VCaP (cell line): ENCODE measurements around the gene GPR18.

Experiments used
- H3K27ac ChIP-seq: fragments of 450-650 bp; 2 replicates; pipeline ENCODE4 v1.5.1; 2017
- TF ChIP-seq, protein P1 (sequence below): fragments of 450-650 bp; conservative IDR thresholded peaks from 2 replicates; pipeline ENCODE4 v1.5.1; 2017; ENCODE audit warnings: mild to moderate bottlenecking, moderate library complexity

The GPR18 gene

GRCh38 chr13:99280166-99280565 lies 22.0 kb upstream of the GPR18 start:
- no peak overlapping the region for H3K27ac ChIP-seq
- TF ChIP-seq, protein P1, sequence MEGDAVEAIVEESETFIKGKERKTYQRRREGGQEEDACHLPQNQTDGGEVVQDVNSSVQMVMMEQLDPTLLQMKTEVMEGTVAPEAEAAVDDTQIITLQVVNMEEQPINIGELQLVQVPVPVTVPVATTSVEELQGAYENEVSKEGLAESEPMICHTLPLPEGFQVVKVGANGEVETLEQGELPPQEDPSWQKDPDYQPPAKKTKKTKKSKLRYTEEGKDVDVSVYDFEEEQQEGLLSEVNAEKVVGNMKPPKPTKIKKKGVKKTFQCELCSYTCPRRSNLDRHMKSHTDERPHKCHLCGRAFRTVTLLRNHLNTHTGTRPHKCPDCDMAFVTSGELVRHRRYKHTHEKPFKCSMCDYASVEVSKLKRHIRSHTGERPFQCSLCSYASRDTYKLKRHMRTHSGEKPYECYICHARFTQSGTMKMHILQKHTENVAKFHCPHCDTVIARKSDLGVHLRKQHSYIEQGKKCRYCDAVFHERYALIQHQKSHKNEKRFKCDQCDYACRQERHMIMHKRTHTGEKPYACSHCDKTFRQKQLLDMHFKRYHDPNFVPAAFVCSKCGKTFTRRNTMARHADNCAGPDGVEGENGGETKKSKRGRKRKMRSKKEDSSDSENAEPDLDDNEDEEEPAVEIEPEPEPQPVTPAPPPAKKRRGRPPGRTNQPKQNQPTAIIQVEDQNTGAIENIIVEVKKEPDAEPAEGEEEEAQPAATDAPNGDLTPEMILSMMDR = no peak

GRCh38 chr13:99279637-99280036 lies 21.5 kb upstream of the GPR18 start:
- TF ChIP-seq, protein P1 = no peak
- H3K27ac ChIP-seq = no peak overlapping the region

DNA sequence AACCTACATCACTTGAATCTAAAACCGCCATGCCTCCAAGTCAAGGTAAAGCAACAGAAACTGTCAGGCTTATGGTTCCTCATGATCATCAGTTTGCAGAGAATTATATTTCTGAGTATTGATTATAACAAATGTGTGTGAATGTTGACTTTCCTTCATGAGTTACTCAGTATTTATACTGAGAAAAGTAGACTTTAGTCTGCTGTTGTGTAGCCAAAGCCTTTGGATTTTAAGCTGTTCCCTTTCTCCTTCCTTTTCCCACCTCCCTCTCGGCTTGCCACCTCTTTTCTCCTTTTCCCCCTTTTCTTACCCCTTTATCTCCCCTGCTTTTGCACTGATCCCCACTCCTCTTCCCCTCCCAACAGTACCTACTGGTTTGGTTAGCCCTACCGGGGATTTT lies 20.7 kb upstream of the GPR18 start:
- TF ChIP-seq, protein P1 = no peak
- no peak overlapping the region for H3K27ac ChIP-seq

GRCh38 chr13:99278200-99278599 lies 20.0 kb upstream of the GPR18 start:
- TF ChIP-seq, protein P1 = no peak
- H3K27ac ChIP-seq = no peak overlapping the region

DNA sequence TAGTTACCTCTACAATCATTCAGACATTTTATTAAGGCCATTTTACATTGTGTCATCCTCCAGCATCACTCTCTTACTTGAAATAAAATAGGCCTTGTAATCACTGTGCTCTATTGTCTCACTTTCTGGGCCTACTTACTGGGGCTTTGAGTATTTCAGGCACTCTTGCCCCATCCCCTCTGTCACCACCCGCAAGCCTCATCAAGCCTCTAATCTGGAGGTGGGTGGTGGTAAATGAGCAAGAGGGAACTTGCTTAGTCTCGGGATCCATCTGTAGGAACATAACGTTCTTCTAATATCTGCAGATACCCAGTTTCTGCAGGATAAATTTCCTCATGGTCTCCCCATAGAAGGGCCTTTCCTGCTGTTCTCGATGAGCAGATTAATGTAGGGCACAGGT lies 19.4 kb upstream of the GPR18 start:
- TF ChIP-seq, protein P1 = no peak
- H3K27ac ChIP-seq = no peak overlapping the region

GRCh38 chr13:99276706-99277105 lies 18.5 kb upstream of the GPR18 start:
- no peak overlapping the region for H3K27ac ChIP-seq
- TF ChIP-seq, protein P1 = no peak

DNA sequence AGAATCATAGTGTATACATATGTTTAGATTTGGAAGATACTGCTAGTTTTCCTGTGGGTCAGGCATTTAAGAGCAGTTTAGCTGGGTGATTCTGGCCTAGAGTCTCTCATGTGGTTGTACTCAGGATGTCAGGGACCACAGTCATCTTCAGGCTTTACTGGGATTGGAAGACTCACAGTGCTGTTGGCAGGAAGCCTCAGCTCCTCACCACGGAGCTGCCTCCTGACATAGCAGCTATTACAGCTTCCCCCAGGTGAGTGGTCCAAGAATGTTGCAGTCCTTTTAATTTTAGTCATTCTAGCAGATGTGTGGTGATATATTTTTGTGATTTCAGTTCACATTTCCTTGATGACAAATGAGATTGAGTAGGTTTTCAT lies 16.9 kb upstream of the GPR18 start:
- no peak overlapping the region for H3K27ac ChIP-seq
- TF ChIP-seq, protein P1 = no peak

GRCh38 chr13:99273128-99273527 lies 14.9 kb upstream of the GPR18 start:
- TF ChIP-seq, protein P1 = no peak
- H3K27ac ChIP-seq = no peak overlapping the region
